SK-N-SH (cell line): ENCODE data around the gene TOMM70. TPM values are rescaled to one million over a fixed set of nuclear protein-coding genes. Genes with fewer than 3 reads are reported as not detected.
"Not testable (repeated sequence)": the region's sequence is repeated elsewhere in the genome, so short reads cannot be mapped to it uniquely, and the experiment has no call there.

Experiments
- CTCF ChIA-PET: fragments of 300-600, 350-600 bp; formaldehyde crosslinking; extraction: SDS; loops from one replicate; lab custom pipeline; 2021; lab: Yijun Ruan, JAX
- POLR2A ChIA-PET: fragments of 350-600 bp; sonication (Branson Sonifier 250); formaldehyde crosslinking; extraction: SDS; loops from one replicate; lab custom pipeline; 2020; ENCODE audit warnings: antibody characterized with exemption, inconsistent platforms; lab: Yijun Ruan, JAX
- DNase-seq: peaks from one replicate; pipeline ENCODE4 v3.0.0; 2012
- H2AFZ ChIP-seq: fragments of 200-600 bp; sonication (generic); 2 replicates; pipeline ENCODE4 v1.8.1; 2016; ENCODE audit warnings: antibody characterized with exemption, mild to moderate bottlenecking, low read depth
- H3F3A ChIP-seq: fragments of 200-600 bp; sonication (generic); replicated peaks from 2 replicates; pipeline ENCODE3; 2016; ENCODE audit warnings: antibody characterized with exemption, mild to moderate bottlenecking; ENCODE audit not compliant: insufficient read depth
- H3K27ac ChIP-seq, 2 experiments: fragments of 200-500 bp in 1 of 2; fragments of 200-600 bp in 1 of 2; sonication (Bioruptor generic) in 1 of 2; sonication (generic), shearing (Covaris generic) in 1 of 2; 2 replicates each; pipeline versions ENCODE4 v1.5.1 to v1.6.1; 2014 to 2016; ENCODE audit warnings: low read depth in 2 of 2, inconsistent platforms in 1 of 2, low read length in 1 of 2, mild to moderate bottlenecking in 1 of 2, mixed read lengths in 1 of 2
- H3K27me3 ChIP-seq: fragments of 200-600 bp; sonication (generic), shearing (Covaris generic); 2 replicates; pipeline ENCODE4 v1.6.1; 2016; ENCODE audit warnings: mixed run types; ENCODE audit not compliant: insufficient read depth
- H3K36me3 ChIP-seq, 2 experiments: fragments of 200-500 bp in 1 of 2; fragments of 200-600 bp in 1 of 2; sonication (Bioruptor generic) in 1 of 2; sonication (generic) in 1 of 2; replicated peaks in 1 of 2; 2 replicates each; pipeline versions ENCODE3 to v1.5.1; 2014 to 2016; ENCODE audit warnings: low read length in 1 of 2, mild to moderate bottlenecking in 1 of 2; ENCODE audit not compliant: insufficient read depth in 2 of 2, control insufficient read depth in 1 of 2
- H3K4me1 ChIP-seq, 2 experiments: fragments of 200-500 bp in 1 of 2; fragments of 200-600 bp in 1 of 2; sonication (Bioruptor generic) in 1 of 2; sonication (generic), shearing (Covaris generic) in 1 of 2; 2 replicates each; pipeline versions ENCODE4 v1.5.1 to v1.6.1; 2014 to 2016; ENCODE audit warnings: low read depth in 1 of 2, low read length in 1 of 2, mixed run types in 1 of 2; ENCODE audit not compliant: insufficient read depth in 2 of 2, control insufficient read depth in 1 of 2
- H3K4me2 ChIP-seq: fragments of 200-600 bp; sonication (generic), shearing (Covaris generic); 2 replicates; pipeline ENCODE4 v1.6.1; 2017; ENCODE audit warnings: mixed run types
- H3K4me3 ChIP-seq, 2 experiments: fragments of 200-500 bp in 1 of 2; fragments of 200-600 bp in 1 of 2; sonication (Bioruptor generic) in 1 of 2; sonication (generic), shearing (Covaris generic) in 1 of 2; 2 replicates each; pipeline versions ENCODE4 v1.5.1 to v1.8.1; 2014 to 2016; ENCODE audit warnings: low read depth in 2 of 2, inconsistent platforms in 1 of 2, low read length in 1 of 2, mild to moderate bottlenecking in 1 of 2, mixed read lengths in 1 of 2, moderate library complexity in 1 of 2
- H3K79me2 ChIP-seq: fragments of 200-600 bp; sonication (generic); 2 replicates; pipeline ENCODE4 v1.8.1; 2017; ENCODE audit warnings: mild to moderate bottlenecking; ENCODE audit not compliant: insufficient read depth
- H3K9ac ChIP-seq: fragments of 200-600 bp; sonication (generic); 2 replicates; pipeline ENCODE4 v1.6.1; 2017; ENCODE audit warnings: mixed run types
- H3K9me2 ChIP-seq: fragments of 200-600 bp; sonication (generic); 2 replicates; pipeline ENCODE4 v1.6.1; 2017; ENCODE audit warnings: mixed run types
- H3K9me3 ChIP-seq: fragments of 200-600 bp; sonication (generic); 2 replicates; pipeline ENCODE4 v1.6.1; 2017; ENCODE audit warnings: mixed run types, mild to moderate bottlenecking, moderate library complexity
- H4K20me1 ChIP-seq: fragments of 200-600 bp; sonication (generic); 2 replicates; pipeline ENCODE4 v1.6.1; 2017; ENCODE audit warnings: mild to moderate bottlenecking, mixed run types; ENCODE audit not compliant: insufficient read depth
- EZH2phosphoT487 ChIP-seq: fragments of 200-600 bp; sonication (generic); IDR thresholded peaks from 2 replicates; pipeline ENCODE4 v1.6.1; 2017; ENCODE audit warnings: low read depth, mixed run types, mild to moderate bottlenecking, antibody characterized with exemption, moderate library complexity, borderline replicate concordance
- FOSL2 ChIP-seq: IDR thresholded peaks from 2 replicates; pipeline ENCODE4 v1.4.0; 2012; ENCODE audit warnings: low read depth, mild to moderate bottlenecking, moderate library complexity, borderline replicate concordance
- JUND ChIP-seq: IDR thresholded peaks from 2 replicates; pipeline ENCODE4 v1.4.0; 2012
- MXI1 ChIP-seq: IDR thresholded peaks from 2 replicates; pipeline ENCODE4 v1.6.1; 2012; ENCODE audit warnings: mild to moderate bottlenecking, low read depth, low read length, improper control_type of control experiment
- NFIC ChIP-seq: IDR thresholded peaks from 2 replicates; pipeline ENCODE4 v1.4.0; 2012; ENCODE audit warnings: borderline replicate concordance
- NRF1 ChIP-seq: IDR thresholded peaks from 2 replicates; pipeline ENCODE4 v1.6.1; 2012; ENCODE audit warnings: low read depth, mild to moderate bottlenecking, low read length
- PBX3 ChIP-seq: IDR thresholded peaks from 2 replicates; pipeline ENCODE4; 2012
- POLR2AphosphoS5 ChIP-seq: IDR thresholded peaks from 2 replicates; pipeline ENCODE4 v1.6.1; 2012; ENCODE audit warnings: low read depth, low read length
- RCOR1 ChIP-seq: fragments of 150-350 bp; IDR thresholded peaks from 2 replicates; pipeline ENCODE4 v1.6.1; 2017; ENCODE audit warnings: antibody characterized with exemption, low read length
- REST ChIP-seq: IDR thresholded peaks from 2 replicates; pipeline ENCODE4 v1.6.1; 2012; ENCODE audit warnings: mild to moderate bottlenecking, low read depth, low read length, moderate library complexity
- SIN3A ChIP-seq: IDR thresholded peaks from 2 replicates; pipeline ENCODE4 v1.6.1; 2012; ENCODE audit warnings: low read depth, mild to moderate bottlenecking, low read length, moderate library complexity, borderline replicate concordance
- TAF1 ChIP-seq: IDR thresholded peaks from 2 replicates; pipeline ENCODE4 v1.6.1; 2012; ENCODE audit warnings: low read depth, mild to moderate bottlenecking, low read length, moderate library complexity, borderline replicate concordance
- TCF12 ChIP-seq: IDR thresholded peaks from 2 replicates; pipeline ENCODE4 v1.4.0; 2012
- USF2 ChIP-seq: fragments of 150-350 bp; IDR thresholded peaks from 2 replicates; pipeline ENCODE4 v1.6.1; 2017; ENCODE audit warnings: antibody characterized with exemption, low read length, low read depth, borderline replicate concordance
- ZBTB33 ChIP-seq: IDR thresholded peaks from 2 replicates; pipeline ENCODE4 v1.4.0; 2012; ENCODE audit warnings: low read depth, borderline replicate concordance
- WGBS: methylation state at CpG from one replicate; pipeline ENCODE4 v1.1.6; 2017; ENCODE audit warnings: low lambda C conversion rate; 5-methylcytosine and 5-hydroxymethylcytosine counted together
- polyA plus RNA-seq, 3 experiments: library from polyadenylated mRNA; depleted of rRNA; stranded (reverse); fragments of >200 nt; gene quantifications; 2 replicates each; pipeline ENCODE4 v1.2.3, GENCODE V29; 2012
- TF ChIP-seq, protein P1 (sequence below): IDR thresholded peaks from 2 replicates; pipeline ENCODE4 v1.4.0; 2012; ENCODE audit warnings: low read depth, borderline replicate concordance

TOMM70 gene
- polyA plus RNA-seq, 1 of the 3 experiments (the other 2 are of a cell fraction), result 17.4 TPM

DNA sequence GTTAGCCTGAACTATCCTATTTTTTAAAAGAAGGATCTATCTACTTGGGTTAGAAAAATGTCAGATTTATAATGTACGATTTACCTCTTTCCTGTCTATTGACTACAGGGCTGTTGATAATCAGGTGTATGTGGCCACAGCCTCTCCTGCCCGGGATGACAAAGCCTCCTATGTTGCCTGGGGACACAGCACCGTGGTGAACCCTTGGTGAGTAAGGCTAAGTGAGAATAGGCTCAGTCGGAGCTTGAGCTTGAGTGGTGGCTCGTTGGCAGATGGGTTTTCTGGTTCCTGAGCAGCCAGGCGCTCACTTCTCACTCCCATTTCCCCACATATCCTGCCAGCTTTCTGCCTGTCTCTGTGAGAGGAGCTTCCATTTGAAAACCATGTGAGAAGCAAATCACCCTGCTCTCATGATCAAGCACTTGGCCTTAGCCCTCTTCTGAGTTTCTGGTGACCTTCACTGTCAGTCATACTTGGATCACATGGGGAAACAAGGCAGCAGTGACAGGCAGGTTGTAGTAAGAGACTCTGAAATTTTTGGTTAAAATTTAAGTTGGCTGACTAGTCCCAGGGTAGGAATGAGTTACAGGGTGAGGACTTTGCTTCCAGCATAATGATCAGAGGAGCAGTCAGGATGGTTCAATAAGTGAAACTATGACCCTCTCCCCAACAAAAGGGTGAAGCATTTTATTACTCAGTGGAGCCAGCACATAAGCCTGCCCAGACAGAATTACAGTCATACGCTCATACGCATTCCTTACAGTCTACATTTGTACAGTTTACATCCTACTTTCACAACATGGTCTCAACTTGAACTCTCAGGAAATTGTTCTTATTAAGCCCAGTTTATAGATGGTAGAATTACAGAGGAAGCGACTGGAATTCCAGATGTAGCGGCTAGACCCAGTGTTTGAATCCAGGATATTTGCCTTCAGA, 48.3 kb downstream of the TOMM70 start:
- TF ChIP-seq, protein P1, sequence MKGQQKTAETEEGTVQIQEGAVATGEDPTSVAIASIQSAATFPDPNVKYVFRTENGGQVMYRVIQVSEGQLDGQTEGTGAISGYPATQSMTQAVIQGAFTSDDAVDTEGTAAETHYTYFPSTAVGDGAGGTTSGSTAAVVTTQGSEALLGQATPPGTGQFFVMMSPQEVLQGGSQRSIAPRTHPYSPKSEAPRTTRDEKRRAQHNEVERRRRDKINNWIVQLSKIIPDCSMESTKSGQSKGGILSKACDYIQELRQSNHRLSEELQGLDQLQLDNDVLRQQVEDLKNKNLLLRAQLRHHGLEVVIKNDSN, result no peak
- TF ChIP-seq SIN3A (no peak), EZH2phosphoT487 (no peak), ZBTB33 (no peak), REST (no peak), FOSL2 (no peak), TAF1 (no peak), JUND (no peak), POLR2AphosphoS5 (no peak), PBX3 (no peak), RCOR1 (no peak), NFIC (no peak), NRF1 (no peak), TCF12 (no peak), MXI1 (no peak), USF2 (no peak)
- H4K20me1 ChIP-seq, result no peaks in the 10 kb centered on the region
- H3F3A ChIP-seq, result no peaks in the 10 kb centered on the region
- CTCF ChIA-PET, result no interaction called here
- H3K36me3 ChIP-seq, result peaks cover 49 to 65% of the 10 kb centered on the region in 2 experiments
- no peak for DNase-seq
- no peaks in the 10 kb centered on the region for H3K9me3 ChIP-seq
- H3K4me2 ChIP-seq, result no peak overlapping the region
- H3K4me3 ChIP-seq, result no peak overlapping the region
- WGBS, result 94% methylated on average over 10 of the region's 10 CpGs
- no peak overlapping the region for H2AFZ ChIP-seq
- no peaks in the 10 kb centered on the region for H3K79me2 ChIP-seq
- no peak overlapping the region for H3K27ac ChIP-seq
- POLR2A ChIA-PET, result no interaction called here
- H3K9ac ChIP-seq, result no peak overlapping the region
- no peaks in the 10 kb centered on the region for H3K27me3 ChIP-seq
- no peaks in the 10 kb centered on the region; a peak in 1 of 4 replicates for H3K4me1 ChIP-seq
- H3K9me2 ChIP-seq, result no peaks in the 10 kb centered on the region

- H3K27me3 ChIP-seq, H3K9me3 ChIP-seq, H3K4me2 ChIP-seq, CTCF ChIA-PET, H3K9ac ChIP-seq, H3K27ac ChIP-seq, H3K9me2 ChIP-seq, H3K4me1 ChIP-seq, H2AFZ ChIP-seq, H4K20me1 ChIP-seq, POLR2A ChIA-PET, H3K79me2 ChIP-seq, DNase-seq, H3K4me3 ChIP-seq, H3F3A ChIP-seq: not testable (repeated sequence)
- peaks cover 50 to 63% of the 10 kb centered on the region in 2 experiments for H3K36me3 ChIP-seq
- 97% methylated on average over 2 of the region's 2 CpGs for WGBS
Measured at GRCh38 chr3:100351770-100352169, 49.1 kb downstream of the TOMM70 start.
